GM21360 (cell line): ENCODE data around the gene RAD51B.

Source experiments
- ATAC-seq: cut with Tn5 transposase; IDR thresholded peaks from one replicate; pipeline ENCODE4 v1.9.1; 2021; ENCODE audit warnings: mild to moderate bottlenecking, moderate library complexity; ENCODE audit not compliant: unreplicated experiment

RAD51B gene

DNA sequence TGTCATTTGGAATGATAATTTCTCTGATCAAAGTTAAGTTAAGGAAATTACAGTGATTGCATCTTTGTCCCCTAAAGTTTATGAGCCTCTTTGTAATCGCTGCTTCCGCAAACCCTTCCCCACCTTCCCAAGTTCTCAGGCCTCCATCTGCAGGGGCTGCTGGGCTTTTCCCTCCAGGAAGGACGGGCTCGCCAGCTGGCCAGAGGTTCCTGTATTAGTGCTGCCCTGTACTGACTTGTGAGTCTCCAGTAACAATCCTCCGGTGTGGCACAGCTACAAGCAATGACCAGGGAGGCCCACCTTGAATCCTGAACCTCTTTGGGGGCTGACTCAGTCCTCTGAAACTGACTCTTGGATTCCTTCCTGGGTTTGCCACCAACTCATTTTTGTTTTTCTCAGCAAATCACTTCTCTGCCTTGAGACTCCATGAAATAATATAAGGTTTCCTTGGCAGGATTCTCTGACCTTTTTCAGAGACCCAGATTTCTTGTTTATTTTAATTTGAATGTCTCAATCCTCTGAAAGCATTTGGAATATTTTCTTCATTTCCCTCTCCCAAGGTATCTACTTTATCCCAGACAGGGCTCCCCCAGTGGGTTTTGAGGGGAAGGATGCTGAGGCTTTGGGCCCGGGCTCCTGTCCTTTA, 574.7 kb downstream of the RAD51B start:
- ATAC-seq: no peak

DNA sequence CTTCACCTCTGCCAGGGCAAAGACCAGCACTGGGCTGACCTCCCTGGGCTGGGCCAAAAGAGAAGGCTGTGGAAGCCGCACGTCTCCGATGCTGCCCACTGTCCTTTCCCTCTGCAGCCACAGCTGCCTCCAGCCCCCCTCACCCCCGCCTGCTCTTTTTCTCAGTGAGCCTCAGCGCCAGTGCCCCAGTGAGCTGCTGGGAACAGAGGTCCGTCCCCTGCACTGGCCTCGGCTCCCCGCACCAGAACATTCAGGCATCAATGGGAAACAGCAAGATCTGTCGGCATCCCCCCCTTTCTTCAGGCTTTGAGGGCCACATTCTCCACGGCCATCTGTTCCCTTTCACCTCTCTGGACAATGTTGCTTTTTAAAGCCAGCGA, 575.2 kb downstream of the RAD51B start:
- no peak for ATAC-seq

DNA sequence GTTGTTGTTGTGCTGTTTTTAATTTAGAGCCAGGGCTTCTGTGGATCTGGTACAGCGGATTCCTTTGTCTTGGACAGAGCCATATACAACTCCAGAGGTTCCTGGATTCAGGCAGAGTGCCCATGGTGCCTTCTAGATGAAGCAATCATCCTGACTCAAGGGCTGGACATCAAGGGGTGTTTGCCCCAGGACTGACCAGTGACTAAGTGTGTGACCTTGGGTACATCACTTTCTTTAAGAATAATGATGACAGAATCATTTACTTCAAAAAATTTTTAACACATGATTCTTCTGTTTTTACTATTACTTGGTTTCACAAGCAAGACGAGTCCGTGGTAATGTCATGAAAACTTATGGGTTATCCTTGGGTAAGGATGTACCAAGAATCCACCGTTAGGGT, 576.0 kb downstream of the RAD51B start:
- ATAC-seq: no peak

DNA sequence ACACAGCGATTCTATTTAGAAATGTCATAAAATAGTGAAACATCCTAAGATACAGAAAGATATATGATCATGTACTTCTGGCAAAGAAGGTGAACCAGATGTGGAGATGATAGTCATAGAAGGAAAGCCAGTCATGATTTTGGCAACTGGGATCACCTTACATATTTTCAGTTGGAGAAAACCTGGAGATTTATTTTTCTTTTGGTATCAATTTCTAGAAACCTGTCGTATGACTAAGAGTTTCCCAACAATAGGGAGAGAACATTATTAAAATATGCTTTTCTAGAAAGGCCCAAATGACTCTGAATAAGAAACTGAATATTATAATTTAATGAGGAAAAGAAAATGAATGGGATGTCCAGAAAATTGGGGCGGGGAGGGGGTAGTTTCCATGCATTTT, 576.9 kb downstream of the RAD51B start:
- no peak for ATAC-seq

DNA sequence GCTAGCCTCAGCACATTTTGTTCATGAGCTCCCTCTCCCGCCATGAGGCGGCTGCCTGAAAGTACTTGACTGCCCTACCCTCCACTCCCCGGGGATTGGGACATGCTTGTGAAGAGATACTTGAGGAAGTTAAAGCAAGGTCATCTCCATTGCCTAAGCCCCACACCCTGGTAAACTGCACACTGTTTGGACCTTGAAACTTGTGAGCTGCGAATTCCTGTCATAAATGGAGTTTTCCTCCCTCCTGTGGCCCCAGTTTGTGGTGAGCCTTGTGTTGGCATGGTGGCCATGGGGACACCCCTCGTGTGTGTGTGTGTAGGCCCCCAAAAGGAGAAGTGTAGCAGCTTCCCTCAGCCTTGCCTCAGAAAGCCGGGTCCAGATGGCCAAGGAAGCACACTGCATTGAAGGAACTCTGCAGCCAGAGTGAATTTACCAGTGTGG, 577.8 kb downstream of the RAD51B start:
- no peak for ATAC-seq

DNA sequence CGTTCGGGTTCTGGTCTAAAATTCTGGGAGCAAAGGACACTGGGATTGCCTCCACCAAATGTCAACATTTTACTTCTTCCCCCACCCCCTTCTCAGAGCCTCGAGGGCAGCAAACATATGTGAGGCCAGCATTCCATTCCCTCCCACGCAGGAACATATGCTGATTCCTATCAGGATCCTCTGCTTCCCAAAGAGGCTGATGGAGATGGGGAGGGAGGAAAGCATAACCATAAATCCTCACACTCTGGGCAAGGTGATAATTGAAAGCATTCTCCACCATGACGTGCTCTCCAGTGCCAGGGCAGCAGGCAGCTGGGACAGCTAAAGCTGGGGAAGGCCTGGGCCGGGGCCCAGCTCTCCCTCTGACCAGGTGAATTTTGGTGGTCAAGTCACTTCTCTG, 578.2 kb downstream of the RAD51B start:
- no peak for ATAC-seq

DNA sequence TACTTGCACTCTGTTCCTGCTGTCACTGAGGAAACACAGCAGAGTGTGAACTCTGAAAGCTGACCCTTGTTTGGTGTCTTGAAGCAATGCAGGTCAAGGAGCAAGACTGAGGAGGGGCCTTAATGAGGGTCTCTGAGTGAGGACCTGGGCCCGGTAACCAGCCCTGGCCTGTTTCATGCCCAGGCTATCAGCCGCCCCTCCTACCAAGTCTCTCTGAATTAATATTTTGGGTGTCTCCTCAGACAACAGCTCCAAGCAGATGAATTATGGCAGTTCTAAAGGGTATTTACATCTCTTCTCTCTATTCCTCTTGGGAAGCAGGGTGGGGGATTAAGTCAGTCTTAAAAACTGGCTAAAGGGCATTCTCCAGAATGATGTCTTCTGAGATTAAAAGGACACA, 578.8 kb downstream of the RAD51B start:
- ATAC-seq: no peak

DNA sequence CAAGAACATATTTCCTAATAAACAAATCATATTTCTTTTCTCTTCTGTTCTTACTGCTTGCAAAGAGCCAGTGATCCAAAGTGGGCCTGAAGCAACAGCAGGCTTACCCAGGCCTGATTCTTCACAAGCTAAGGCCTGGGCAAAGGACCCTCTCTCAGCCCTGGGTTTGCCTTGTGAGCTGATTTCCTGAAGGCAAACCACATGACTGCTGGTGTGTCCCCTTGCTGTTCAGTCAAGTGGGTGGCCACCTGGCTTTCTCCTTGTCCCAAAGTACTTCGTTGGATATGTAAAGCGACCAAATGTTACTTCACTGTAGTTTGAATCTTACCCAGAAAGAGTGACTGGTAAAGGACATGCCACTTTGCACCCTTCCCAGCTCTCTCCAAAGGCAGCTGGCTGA, 580.4 kb downstream of the RAD51B start:
- no peak for ATAC-seq

DNA sequence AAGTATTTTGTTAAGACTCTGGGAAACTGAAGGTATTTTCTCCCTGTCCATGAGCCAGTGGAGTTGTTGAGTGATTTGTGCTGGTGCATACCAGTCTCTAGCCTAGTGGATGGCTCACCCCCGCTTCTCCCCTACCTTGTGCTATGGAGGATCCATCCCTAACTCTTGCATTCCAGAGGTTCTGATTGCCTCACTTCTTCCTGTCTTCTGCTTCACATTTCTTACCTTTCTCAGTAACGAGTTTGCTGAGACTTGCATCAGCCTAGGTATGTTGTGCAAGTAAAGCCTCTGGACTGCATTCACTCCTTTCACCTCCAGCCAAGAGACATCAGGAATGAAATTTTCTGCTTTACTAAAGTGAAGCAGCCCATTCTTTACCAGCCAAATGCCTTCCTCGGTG, 581.7 kb downstream of the RAD51B start:
- ATAC-seq: no peak

DNA sequence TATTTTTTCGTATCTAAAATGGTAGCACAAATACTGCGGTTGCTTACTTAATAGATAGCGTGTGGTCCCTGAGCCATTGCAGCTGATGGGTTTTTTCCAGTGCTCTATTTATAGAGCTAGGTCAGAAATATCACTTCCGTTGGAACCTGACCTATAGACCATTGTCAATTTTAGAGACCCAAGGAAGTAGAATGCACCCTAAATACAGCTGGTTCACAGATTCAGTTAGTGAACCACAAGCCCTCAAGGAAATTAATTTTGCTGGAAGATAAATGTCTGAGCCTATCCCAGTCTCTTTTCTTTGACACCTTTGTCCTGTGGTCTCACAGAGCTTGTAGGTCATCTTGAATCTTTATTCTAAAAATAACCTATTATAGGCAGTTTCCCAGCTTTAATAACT, 582.3 kb downstream of the RAD51B start:
- ATAC-seq: no peak

DNA sequence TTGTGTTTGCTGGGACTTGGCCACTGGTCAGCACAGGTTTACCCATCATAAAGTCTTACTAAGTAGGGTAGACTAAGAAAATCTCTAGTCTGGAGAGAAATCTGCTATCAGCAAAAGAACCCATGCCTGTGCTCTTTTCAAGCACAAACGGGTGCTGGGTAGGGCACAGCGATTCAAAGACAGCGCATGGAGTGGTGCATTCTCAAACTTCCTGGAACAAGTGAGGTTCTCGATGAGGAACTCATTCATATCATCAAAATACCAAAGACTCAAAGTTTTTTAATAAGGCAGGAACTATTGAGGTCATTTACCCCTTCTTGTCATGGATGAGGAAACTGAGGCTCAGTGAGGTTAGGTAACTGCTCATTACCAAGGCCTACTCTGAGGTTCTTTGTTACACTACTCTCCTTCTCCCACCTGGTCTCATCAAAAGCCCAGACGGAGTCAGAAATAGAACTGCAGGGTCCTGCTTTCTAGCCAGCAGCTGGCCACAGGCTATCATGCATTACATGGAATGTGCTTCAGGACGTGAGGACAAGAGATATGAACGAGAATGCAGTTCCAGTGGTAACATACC, 583.0 kb downstream of the RAD51B start:
- no peak for ATAC-seq

DNA sequence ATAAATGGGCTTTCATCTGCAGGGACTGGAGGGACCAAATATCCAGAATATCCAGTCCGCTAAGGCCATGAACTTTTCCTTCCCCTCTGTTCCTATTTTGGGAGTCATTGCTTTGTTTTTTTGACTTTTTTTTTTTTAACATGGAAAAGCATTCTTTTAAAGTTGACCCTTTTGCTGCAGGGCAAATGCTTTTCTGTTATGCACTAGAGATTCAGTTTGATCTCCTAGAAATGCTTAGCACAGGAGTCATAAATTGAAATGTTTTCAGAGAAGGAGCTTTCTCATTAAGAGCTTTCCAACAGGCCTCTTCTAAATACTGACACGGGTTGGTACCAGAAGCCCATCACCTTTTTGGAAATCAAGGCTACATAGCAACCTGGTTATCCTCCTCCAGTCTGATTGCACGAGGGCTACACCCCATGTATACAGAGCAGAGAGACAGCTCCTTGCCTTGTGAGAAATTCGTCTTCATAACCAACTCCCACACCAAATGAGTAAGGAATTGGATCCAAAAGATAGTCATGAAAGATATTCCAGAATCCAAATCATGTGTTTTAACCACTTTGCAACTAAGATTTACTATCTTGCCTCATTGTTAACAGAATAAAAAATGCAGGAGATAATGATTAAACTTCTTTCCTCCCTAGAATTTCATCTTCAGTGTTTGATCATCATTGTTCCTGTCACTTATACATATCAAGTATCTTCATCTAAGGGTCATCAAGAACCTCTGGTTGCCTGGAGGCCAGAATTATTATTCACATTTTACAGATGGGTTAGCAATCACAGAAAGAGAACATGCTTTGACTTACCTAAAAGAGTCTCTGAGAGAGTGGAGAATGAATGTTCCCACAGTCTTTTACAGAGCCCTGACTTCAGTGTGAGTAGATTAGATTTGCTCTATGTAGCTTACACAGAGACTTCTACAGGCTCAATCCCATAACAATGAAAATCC, 583.9 kb downstream of the RAD51B start:
- no peak for ATAC-seq

DNA sequence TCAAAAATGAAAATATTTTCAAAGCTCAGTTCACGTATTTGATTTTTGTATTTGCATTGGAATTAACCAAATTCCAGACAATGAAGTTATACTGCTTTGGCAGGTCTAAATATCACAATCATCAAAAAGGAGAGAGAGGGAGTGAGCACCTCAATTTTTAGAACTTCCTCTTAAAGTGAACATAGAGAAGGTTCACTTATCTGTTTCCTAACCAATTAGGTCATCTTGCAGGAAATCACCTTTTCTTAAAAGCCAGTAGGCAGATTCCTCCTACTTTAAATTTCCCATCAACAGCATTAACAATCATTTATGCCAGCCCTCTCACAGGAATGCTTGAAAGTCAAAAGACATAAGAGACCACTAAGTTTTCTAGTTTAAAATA, 584.6 kb downstream of the RAD51B start:
- no peak for ATAC-seq

DNA sequence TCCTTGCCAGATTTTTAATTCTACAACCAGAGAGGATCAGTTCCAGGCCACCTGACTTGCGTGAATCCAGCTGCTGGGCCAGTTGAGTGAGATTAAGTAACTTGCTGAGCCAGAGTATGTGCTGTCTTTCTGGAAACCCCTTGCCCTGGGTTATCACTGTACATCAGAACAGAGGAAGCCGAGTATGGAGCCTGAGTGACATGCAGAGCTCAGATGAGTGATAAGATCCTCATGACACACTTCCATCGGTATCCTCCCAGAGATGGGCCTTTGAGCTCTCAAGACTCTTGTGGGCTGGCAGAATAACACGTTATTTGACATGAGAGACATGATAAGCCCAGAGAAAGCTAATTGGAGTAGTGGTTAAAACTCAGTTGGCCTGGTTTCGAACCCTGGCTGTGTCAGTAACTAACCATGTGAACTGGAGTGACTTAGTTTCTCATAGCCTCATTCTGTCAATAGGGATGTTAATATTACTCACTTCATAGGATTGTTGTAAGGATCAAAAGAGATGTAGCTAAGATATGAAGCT, 585.1 kb downstream of the RAD51B start:
- ATAC-seq: no peak

DNA sequence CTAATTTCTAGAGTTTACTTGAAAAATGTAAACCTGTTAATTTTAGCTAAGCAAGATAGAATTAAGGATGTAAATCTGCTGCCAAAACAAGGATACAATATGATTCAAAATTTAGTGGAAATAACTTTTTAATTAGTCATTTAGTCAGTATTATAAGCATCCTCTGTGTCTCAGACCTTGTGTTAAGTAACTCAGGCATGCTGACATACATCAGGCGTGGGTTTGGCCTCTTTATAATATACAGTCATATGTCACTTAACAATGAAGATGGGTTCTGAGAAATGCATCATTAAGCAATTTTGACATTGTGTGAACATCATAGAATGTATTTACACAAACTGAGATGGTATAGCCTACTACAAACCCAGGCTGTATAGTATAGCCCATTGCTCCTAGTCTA, 586.4 kb downstream of the RAD51B start:
- no peak for ATAC-seq

DNA sequence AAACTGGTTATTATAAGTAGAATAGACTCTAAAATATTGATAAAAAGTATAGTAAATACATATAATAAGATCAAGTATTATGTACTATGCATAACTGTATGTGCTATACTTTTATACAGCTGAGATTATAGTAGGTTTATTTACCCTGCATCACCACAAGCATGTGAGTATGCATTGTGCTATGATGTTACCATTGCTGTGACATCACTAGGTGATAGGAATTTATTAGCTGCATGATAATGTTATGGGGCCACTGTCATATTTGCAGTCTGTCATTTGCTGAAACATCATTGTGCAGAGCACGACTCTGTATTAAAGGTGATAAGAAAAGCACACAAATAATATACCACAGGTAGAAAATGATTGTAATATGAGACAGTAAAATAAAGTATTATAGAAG, 587.7 kb downstream of the RAD51B start:
- no peak for ATAC-seq

DNA sequence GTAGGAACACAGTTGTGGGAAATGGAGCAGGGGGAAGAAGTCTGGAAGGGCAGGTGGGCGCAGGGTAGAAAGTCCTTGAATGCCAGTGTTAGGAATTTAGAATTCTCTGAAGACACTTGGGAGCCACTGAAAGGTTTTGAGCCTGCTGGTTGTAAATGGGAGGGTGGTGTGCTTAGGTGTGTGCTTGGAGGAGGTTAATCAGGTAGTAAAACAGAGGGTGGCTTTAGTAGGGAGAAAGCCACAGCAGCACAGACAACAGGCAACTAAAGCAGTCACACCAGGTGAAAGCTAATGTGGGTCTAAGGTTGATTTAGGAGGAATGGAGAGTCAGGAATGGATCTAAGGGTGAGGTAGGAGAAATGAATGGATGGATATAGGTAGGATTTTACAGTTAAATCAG, 588.2 kb downstream of the RAD51B start:
- no peak for ATAC-seq

DNA sequence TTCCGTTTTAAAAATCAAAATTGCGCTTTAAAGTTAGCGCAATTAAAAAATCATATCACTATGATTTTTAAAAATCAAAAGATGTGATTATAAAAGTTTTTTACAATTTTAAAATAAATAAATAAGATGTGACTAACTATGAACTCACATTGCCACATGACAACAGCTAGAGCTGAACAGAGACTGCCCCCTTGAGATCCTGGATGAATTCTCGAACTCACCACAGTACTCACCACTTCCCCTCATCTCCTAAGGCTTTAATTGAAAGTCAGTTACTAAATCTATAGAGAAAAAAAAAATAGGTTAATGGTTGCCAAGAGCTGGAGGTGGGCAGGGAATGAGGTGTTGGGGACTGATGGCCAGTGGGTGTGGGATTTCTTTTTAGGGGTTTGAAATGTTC, 589.1 kb downstream of the RAD51B start:
- no peak for ATAC-seq

DNA sequence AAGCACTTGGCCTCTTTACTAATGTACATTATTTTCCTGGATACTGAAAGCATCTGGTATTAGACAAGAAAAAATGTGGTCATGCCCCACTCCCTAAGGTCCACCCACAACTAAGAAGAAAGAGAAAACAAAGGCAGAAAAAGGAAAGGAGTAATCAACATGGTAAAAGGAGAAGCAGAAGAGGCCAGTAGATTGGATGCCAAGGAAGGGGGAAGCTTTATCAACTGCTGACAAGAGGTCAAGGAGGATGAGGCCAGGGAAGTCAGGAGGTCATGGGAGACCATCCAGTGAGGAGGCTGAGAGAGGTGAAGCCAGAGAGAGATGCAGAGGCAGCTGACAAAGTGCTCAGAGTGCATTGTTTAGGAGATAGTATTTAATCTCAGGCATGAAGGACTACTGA, 589.8 kb downstream of the RAD51B start:
- no peak for ATAC-seq

DNA sequence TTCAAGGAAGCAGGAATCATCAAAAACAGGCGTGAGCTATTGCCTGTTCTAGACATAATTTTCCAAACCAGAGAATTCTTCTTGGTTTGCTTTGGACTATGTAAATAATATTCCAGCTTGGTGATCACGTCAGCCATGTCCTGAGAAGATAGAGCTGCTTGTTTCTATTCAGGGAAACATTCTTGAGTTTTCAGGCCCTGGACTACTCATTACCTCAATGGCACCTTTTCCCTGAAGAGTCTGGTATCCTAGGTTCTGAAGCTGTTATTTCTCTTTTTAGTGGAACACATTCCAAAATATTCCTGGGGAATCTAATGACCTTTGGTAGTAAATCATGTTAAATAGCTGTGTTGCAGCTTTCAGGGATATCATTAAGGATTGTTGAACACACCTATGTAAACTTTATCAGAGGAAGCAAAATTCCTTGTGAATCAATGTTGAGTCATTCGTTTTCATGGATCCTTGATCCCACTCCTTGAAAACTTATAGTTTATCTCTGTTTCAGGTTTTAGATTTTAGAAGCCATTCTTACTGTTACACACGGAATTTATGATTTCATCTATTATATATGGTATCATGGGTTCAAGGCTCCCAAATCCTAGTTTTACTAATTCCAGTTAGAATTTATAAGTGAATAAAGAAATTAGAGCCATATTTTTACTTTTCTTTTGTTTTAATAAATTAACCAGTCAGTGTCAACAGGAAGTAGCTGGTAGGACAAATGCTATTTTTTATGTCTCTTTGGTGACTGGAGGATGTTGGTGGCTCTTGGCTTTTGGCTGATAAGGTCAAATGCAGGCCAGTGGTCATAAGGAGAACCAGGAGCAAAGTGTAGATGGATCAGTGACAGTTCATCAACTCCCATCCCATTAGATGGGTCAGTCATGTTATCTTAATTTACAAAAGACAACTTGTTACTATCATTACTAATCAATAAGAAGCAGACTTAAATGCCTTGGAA, 593.2 kb downstream of the RAD51B start:
- no peak for ATAC-seq

DNA sequence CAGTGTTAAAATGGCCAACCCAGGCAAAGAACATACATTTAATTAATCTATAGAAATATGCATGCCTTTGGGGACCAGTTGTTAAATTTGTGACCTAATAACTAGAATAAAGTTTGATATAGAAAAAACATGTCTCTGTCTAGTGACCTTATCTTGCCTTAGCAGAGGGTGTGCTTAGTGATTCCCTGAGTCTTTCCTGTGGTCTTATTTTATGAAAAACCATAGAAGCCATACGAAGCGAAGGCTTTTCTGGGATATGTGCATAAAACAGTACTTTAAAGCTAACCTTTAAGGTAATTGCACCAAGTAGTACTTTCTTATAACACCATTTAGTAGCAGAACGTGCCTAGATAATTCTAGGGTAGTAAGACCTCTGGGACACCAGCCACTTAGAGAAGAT, 593.9 kb downstream of the RAD51B start:
- ATAC-seq: no peak
